ENCODE data around the gene ARID3C. TPM values are rescaled to one million over a fixed set of nuclear protein-coding genes. Genes with fewer than 3 reads are reported as not detected.

ARID3C gene
- total RNA-seq, 1 experiment from 2014 or later = 0.42 TPM

DNA sequence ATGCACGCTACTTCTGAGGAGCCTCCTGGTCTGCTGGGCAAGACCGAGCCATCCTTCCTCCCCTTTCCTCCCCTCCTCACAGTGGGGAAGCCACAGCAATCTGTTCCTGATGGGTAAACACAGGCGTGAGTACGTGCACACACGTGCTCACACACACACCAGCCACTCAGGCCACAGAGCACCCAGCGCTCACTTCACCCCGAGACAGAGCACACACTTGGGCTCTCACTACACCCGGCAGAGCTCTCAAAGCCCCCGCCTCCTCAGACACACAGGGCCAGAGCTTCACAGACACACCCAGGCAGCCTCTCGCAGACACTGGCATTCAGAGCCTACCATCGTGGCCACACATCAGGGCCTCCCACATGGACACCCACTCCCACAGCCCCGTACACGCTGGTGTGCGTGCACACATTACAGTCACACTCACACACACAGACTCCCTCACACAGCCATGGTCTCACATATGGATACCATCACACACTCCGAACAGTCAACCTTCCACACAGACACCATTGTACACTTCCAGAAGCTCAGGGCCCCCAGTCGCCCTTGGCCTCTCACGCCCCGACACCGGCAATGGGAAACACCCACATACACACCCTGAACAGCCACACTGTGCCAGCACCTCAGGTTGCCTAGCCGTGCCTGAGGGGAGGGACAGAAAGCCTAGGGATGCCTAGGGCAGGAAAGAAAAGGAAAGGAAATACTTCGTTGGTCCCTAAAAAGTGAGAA lies 52.8 kb downstream of the ARID3C start:
- ChIA-PET CTCF (no interaction called here), POLR2A (no interaction called here), RAD21 (ENCODE audit: low non-redundant PET in 1 of 2, low total read pairs in 2 of 2, uncharacterized antibody in 2 of 2, unreplicated experiment in 2 of 2) (no interaction called here)
- intact Hi-C loops (cut with micrococcal nuclease) = no loop called here
- no TSS peak for BruUV-seq (replicated peaks)
- no peaks in the 10 kb centered on the region for H3K36me3 ChIP-seq (ENCODE audit: control insufficient read depth in 1 of 2, insufficient read depth in 2 of 2, low read length in 2 of 2)
- H3K4me1 ChIP-seq (ENCODE audit: control insufficient read depth in 1 of 2, insufficient read depth in 2 of 2, low read length in 2 of 2) = no peaks in the 10 kb centered on the region; a peak in 1 of 4 replicates
- no peaks in the 10 kb centered on the region for H3K79me2 ChIP-seq (ENCODE audit: insufficient read depth, low read length)
- H4K20me1 ChIP-seq (ENCODE audit: insufficient read depth) = no peaks in the 10 kb centered on the region
- no peak overlapping the region for H3K27ac ChIP-seq (ENCODE audit: low read depth, low read length)
- no peak overlapping the region for H3K4me2 ChIP-seq (ENCODE audit: low read length)
- ATAC-seq (no peak), DNase-seq (ENCODE audit: low read depth, low spot score) (no peak)
- no peak for TF ChIP-seq ELF1 (IDR thresholded peaks at IDR 0.05; ENCODE audit: borderline replicate concordance, low read depth)
- TF ChIP-seq ZFX (IDR thresholded peaks at IDR 0.05) = no peak
- TF ChIP-seq, protein P1, sequence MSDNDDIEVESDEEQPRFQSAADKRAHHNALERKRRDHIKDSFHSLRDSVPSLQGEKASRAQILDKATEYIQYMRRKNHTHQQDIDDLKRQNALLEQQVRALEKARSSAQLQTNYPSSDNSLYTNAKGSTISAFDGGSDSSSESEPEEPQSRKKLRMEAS (IDR thresholded peaks at IDR 0.05) = no peak
- TF ChIP-seq, protein P2, sequence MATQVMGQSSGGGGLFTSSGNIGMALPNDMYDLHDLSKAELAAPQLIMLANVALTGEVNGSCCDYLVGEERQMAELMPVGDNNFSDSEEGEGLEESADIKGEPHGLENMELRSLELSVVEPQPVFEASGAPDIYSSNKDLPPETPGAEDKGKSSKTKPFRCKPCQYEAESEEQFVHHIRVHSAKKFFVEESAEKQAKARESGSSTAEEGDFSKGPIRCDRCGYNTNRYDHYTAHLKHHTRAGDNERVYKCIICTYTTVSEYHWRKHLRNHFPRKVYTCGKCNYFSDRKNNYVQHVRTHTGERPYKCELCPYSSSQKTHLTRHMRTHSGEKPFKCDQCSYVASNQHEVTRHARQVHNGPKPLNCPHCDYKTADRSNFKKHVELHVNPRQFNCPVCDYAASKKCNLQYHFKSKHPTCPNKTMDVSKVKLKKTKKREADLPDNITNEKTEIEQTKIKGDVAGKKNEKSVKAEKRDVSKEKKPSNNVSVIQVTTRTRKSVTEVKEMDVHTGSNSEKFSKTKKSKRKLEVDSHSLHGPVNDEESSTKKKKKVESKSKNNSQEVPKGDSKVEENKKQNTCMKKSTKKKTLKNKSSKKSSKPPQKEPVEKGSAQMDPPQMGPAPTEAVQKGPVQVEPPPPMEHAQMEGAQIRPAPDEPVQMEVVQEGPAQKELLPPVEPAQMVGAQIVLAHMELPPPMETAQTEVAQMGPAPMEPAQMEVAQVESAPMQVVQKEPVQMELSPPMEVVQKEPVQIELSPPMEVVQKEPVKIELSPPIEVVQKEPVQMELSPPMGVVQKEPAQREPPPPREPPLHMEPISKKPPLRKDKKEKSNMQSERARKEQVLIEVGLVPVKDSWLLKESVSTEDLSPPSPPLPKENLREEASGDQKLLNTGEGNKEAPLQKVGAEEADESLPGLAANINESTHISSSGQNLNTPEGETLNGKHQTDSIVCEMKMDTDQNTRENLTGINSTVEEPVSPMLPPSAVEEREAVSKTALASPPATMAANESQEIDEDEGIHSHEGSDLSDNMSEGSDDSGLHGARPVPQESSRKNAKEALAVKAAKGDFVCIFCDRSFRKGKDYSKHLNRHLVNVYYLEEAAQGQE (IDR thresholded peaks at IDR 0.05; ENCODE audit: low read depth) = no peak
- TF ChIP-seq SP1 (IDR thresholded peaks at IDR 0.05; ENCODE audit: low read depth) = no peak
- no peak for TF ChIP-seq EZH2 (IDR thresholded peaks at IDR 0.05)
- no peak for TF ChIP-seq RAD21 (IDR thresholded peaks at IDR 0.05; ENCODE audit: low read depth)
- TF ChIP-seq, protein P3, sequence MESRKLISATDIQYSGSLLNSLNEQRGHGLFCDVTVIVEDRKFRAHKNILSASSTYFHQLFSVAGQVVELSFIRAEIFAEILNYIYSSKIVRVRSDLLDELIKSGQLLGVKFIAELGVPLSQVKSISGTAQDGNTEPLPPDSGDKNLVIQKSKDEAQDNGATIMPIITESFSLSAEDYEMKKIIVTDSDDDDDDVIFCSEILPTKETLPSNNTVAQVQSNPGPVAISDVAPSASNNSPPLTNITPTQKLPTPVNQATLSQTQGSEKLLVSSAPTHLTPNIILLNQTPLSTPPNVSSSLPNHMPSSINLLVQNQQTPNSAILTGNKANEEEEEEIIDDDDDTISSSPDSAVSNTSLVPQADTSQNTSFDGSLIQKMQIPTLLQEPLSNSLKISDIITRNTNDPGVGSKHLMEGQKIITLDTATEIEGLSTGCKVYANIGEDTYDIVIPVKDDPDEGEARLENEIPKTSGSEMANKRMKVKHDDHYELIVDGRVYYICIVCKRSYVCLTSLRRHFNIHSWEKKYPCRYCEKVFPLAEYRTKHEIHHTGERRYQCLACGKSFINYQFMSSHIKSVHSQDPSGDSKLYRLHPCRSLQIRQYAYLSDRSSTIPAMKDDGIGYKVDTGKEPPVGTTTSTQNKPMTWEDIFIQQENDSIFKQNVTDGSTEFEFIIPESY (IDR thresholded peaks at IDR 0.05; ENCODE audit: extremely low read depth, insufficient replicate concordance, low read length) = no peak
- TF ChIP-seq TCF7L2 (IDR thresholded peaks at IDR 0.05; ENCODE audit: borderline replicate concordance, extremely low read depth, insufficient read depth, insufficient read length) = no peak
- TF ChIP-seq ZNF274 (IDR thresholded peaks at IDR 0.05; ENCODE audit: low read depth, low read length) = no peak
- H3K4me3 ChIP-seq (replicated peaks in 1 of 2; ENCODE audit: low read depth in 1 of 2, low read length in 2 of 2) = no peak overlapping the region
- no peak overlapping the region for H3K9ac ChIP-seq (ENCODE audit: low read length)
- no peaks in the 10 kb centered on the region for H3K9me2 ChIP-seq (ENCODE audit: insufficient read depth)
- H2AFZ ChIP-seq (ENCODE audit: low read depth, low read length, poor library complexity, severe bottlenecking) = no peak overlapping the region
- H3K9me3 ChIP-seq (ENCODE audit: control insufficient read depth in 1 of 2, insufficient read depth in 1 of 2, low read depth in 1 of 2, low read length in 2 of 2) = no peaks in the 10 kb centered on the region
- H3K27me3 ChIP-seq (ENCODE audit: insufficient read depth, low read length) = no peaks in the 10 kb centered on the region

Data from HCT116 (cell line).